Measurements from ENCODE around the gene PTGES. TPM values are rescaled to one million over a fixed set of nuclear protein-coding genes. Genes with fewer than 3 reads are reported as not detected.
A peak's percentile ranks its signal among the peaks of the same experiment; 100 is the strongest.
"Not testable (repeated sequence)": the region's sequence is repeated elsewhere in the genome, so short reads cannot be mapped to it uniquely, and the experiment has no call there.

The PTGES gene
- total and polyA plus RNA-seq, 5 donors from 2014 or later = 0.17 TPM; not detected in 4

DNA sequence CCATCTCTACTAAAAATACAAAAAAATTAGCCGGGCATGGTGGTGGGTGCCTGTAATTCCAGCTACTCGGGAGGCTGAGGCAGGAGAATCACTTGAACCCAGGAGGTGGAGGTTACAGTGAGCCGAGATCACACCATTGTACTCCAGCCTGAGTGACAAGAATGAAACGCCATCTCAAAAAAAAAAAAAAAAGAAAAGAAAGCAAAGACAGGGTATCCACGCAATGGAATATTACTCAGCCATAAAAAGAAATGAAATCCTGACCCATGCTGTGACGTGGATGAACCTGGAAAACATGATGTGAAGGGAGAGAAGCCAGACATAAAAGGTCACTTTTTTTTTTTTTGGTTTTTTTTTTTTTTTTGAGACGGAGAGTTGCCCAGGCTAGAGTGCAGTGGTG is 7.9 kb upstream of the PTGES start:
- not testable (repeated sequence) for H3K4me3 ChIP-seq (ENCODE audit: low read depth, low read length); ATAC-seq (ENCODE audit: low read depth in 2 of 2); H3K27ac ChIP-seq (ENCODE audit: insufficient read depth, low read length, poor library complexity, severe bottlenecking); H3K9me3 ChIP-seq (ENCODE audit: control insufficient read depth in 2 of 2, low read length in 2 of 2); H3K4me3 Mint-ChIP-seq; H3K27me3 ChIP-seq (ENCODE audit: control insufficient read depth, insufficient read depth, low read length); H3K36me3 Mint-ChIP-seq; H3K4me1 ChIP-seq (ENCODE audit: control insufficient read depth, insufficient read depth, low read length, poor library complexity, severe bottlenecking); H3K9me3 Mint-ChIP-seq; H3K27ac Mint-ChIP-seq; H3K36me3 ChIP-seq (ENCODE audit: control insufficient read depth, insufficient read depth, low read length); DNase-seq
- peaks cover 0 to 14% (median 4%) of the 10 kb centered on the region in 4 donors for H3K4me1 Mint-ChIP-seq
- H3K27me3 Mint-ChIP-seq = peaks cover 18% of the 10 kb centered on the region

DNA sequence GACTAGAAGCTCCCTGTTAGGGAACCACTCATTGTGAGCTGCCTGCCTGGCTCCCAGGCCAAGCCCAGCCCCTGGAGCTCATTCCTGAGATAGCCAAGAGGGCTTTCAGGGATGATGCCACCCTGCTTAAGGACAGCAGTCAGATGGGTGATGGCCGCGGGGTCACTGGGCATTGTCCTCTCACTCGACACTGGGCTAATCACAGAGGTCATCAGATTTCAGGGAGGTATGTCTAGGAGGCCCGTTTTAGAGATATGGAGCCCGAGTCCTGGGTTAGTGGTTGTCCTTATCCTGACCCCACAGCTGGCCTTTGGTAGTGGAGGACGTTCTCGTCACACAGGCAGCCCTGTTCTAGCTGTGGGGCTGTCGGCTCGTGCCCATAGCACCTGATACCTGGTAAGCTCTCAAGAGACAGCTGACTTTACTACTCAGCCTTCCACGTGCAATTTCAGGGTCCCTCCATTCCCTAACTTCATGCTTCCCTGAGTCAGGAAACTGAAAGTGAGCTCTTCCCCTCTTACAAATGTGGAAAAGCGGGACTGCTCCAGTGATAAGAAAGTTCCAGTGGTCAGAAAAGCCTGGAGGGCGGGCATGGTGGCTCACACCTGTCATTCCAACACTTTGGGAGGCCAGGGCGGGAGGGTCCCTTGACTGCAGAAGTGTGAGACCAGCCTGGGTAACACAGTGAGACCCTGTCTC is 7.1 kb upstream of the PTGES start:
- no peaks in the 10 kb centered on the region for H3K36me3 Mint-ChIP-seq
- no peaks in the 10 kb centered on the region for H3K9me3 ChIP-seq (ENCODE audit: control insufficient read depth in 2 of 2, low read length in 2 of 2)
- peaks cover 0 to 2% (median 0%) of the 10 kb centered on the region in 7 donors for H3K9me3 Mint-ChIP-seq
- peak overlapping the region in 1 of 3 donors; percentile 52 for H3K27ac Mint-ChIP-seq
- no peak overlapping the region for H3K4me3 ChIP-seq (ENCODE audit: low read depth, low read length)
- no peaks in the 10 kb centered on the region for H3K27me3 ChIP-seq (ENCODE audit: control insufficient read depth, insufficient read depth, low read length)
- peaks cover 0 to 14% (median 4%) of the 10 kb centered on the region in 4 donors for H3K4me1 Mint-ChIP-seq
- no peaks in the 10 kb centered on the region for H3K36me3 ChIP-seq (ENCODE audit: control insufficient read depth, insufficient read depth, low read length)
- H3K27ac ChIP-seq (ENCODE audit: insufficient read depth, low read length, poor library complexity, severe bottlenecking) = no peak overlapping the region
- no peak for DNase-seq
- no peak overlapping the region for H3K4me3 Mint-ChIP-seq
- peaks cover 11% of the 10 kb centered on the region for H3K27me3 Mint-ChIP-seq
- H3K4me1 ChIP-seq (ENCODE audit: control insufficient read depth, insufficient read depth, low read length, poor library complexity, severe bottlenecking) = peaks cover 3% of the 10 kb centered on the region
- ATAC-seq (ENCODE audit: low read depth in 2 of 2) = no peak

GRCh38 chr9:129759319-129759718 is 6.5 kb upstream of the PTGES start:
- peaks cover 0 to 2% (median 0%) of the 10 kb centered on the region in 7 donors for H3K9me3 Mint-ChIP-seq
- no peak overlapping the region for H3K4me3 ChIP-seq (ENCODE audit: low read depth, low read length)
- H3K36me3 Mint-ChIP-seq = no peaks in the 10 kb centered on the region
- H3K9me3 ChIP-seq (ENCODE audit: control insufficient read depth in 2 of 2, low read length in 2 of 2) = no peaks in the 10 kb centered on the region
- no peak overlapping the region for H3K27ac ChIP-seq (ENCODE audit: insufficient read depth, low read length, poor library complexity, severe bottlenecking)
- H3K4me1 ChIP-seq (ENCODE audit: control insufficient read depth, insufficient read depth, low read length, poor library complexity, severe bottlenecking) = peaks cover 3% of the 10 kb centered on the region
- no peak overlapping the region for H3K27ac Mint-ChIP-seq
- DNase-seq (no peak), ATAC-seq (ENCODE audit: low read depth in 2 of 2) (no peak)
- no peak overlapping the region for H3K4me3 Mint-ChIP-seq
- no peaks in the 10 kb centered on the region for H3K27me3 ChIP-seq (ENCODE audit: control insufficient read depth, insufficient read depth, low read length)
- no peaks in the 10 kb centered on the region for H3K36me3 ChIP-seq (ENCODE audit: control insufficient read depth, insufficient read depth, low read length)
- peaks cover 11% of the 10 kb centered on the region for H3K27me3 Mint-ChIP-seq
- H3K4me1 Mint-ChIP-seq = peaks cover 0 to 14% (median 4%) of the 10 kb centered on the region in 4 donors

DNA sequence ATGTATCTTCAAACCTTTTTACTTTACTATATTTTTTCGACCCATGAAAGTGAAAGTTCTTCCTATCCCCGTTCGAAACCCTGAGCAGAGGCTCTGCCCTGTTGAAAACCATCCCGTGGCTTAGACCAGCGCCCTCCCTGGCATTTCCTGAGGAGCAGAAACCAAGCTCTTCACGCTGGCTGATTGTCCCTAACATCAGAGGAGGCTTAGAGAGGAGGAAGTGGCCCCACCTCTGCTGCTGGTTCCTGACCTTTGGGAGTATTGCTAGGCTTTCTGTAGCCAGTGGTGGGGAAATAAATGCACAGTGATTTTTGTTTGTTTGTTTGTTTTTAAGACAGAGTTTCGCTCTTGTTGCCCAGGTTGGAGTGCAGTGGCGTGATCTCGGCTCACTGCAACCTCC is 4.2 kb upstream of the PTGES start:
- peaks cover 0 to 23% (median 10%) of the 10 kb centered on the region in 4 donors for H3K4me1 Mint-ChIP-seq
- no peaks in the 10 kb centered on the region for H3K36me3 Mint-ChIP-seq
- H3K9me3 Mint-ChIP-seq = no peaks in the 10 kb centered on the region
- Histone ChIP-seq H3K9me3 (ENCODE audit: control insufficient read depth in 2 of 2, low read length in 2 of 2) (no peaks in the 10 kb centered on the region), H3K36me3 (ENCODE audit: control insufficient read depth, insufficient read depth, low read length) (no peaks in the 10 kb centered on the region), H3K27ac (ENCODE audit: insufficient read depth, low read length, poor library complexity, severe bottlenecking) (no peak overlapping the region), H3K27me3 (ENCODE audit: control insufficient read depth, insufficient read depth, low read length) (no peaks in the 10 kb centered on the region), H3K4me1 (ENCODE audit: control insufficient read depth, insufficient read depth, low read length, poor library complexity, severe bottlenecking) (peaks cover 11% of the 10 kb centered on the region), H3K4me3 (ENCODE audit: low read depth, low read length) (no peak overlapping the region)
- H3K4me3 Mint-ChIP-seq = peak overlapping the region in 1 of 4 donors; percentile 52
- DNase-seq (no peak), ATAC-seq (ENCODE audit: low read depth in 2 of 2) (no peak)
- no peak overlapping the region for H3K27ac Mint-ChIP-seq
- peaks cover 31% of the 10 kb centered on the region for H3K27me3 Mint-ChIP-seq

DNA sequence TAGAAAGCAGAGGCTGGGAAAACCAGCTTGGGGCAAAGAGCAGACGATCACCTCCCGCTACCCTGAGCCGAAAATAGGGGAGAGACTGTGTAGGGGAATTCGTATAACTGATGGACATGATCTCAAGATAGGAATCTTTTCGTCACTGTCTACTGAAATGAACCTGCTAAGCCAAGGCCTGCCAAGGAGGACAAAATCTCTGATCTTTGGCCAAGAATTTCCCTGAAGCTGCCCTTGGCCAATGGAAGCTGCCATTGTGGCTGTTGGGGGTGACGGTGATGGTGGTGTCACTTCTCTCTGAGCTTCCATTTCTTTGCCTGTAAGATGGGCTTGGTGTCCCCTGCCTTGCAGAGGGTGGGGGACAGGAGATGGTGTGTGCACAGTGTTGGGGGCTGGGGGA is 3.3 kb upstream of the PTGES start:
- no peak for ATAC-seq (ENCODE audit: low read depth in 2 of 2)
- no peaks in the 10 kb centered on the region for H3K27me3 ChIP-seq (ENCODE audit: control insufficient read depth, insufficient read depth, low read length)
- H3K27me3 Mint-ChIP-seq = peaks cover 35% of the 10 kb centered on the region
- no peaks in the 10 kb centered on the region for H3K9me3 Mint-ChIP-seq
- H3K36me3 ChIP-seq (ENCODE audit: control insufficient read depth, insufficient read depth, low read length) = no peaks in the 10 kb centered on the region
- DNase-seq = no peak
- no peaks in the 10 kb centered on the region for H3K9me3 ChIP-seq (ENCODE audit: control insufficient read depth in 2 of 2, low read length in 2 of 2)
- no peak overlapping the region for H3K27ac ChIP-seq (ENCODE audit: insufficient read depth, low read length, poor library complexity, severe bottlenecking)
- H3K36me3 Mint-ChIP-seq = no peaks in the 10 kb centered on the region
- H3K4me3 ChIP-seq (ENCODE audit: low read depth, low read length) = no peak overlapping the region
- H3K4me3 Mint-ChIP-seq = no peak overlapping the region
- peaks cover 0 to 23% (median 10%) of the 10 kb centered on the region in 4 donors for H3K4me1 Mint-ChIP-seq
- H3K4me1 ChIP-seq (ENCODE audit: control insufficient read depth, insufficient read depth, low read length, poor library complexity, severe bottlenecking) = peaks cover 11% of the 10 kb centered on the region
- no peak overlapping the region for H3K27ac Mint-ChIP-seq

- Mint-ChIP-seq H3K4me1 (peaks cover 0 to 23% (median 10%) of the 10 kb centered on the region in 4 donors), H3K36me3 (no peaks in the 10 kb centered on the region), H3K9me3 (no peaks in the 10 kb centered on the region), H3K27me3 (peaks cover 35% of the 10 kb centered on the region), H3K4me3 (no peak overlapping the region), H3K27ac (no peak overlapping the region)
- no peaks in the 10 kb centered on the region for H3K27me3 ChIP-seq (ENCODE audit: control insufficient read depth, insufficient read depth, low read length)
- no peak overlapping the region for H3K4me3 ChIP-seq (ENCODE audit: low read depth, low read length)
- ATAC-seq (ENCODE audit: low read depth in 2 of 2) = no peak
- H3K4me1 ChIP-seq (ENCODE audit: control insufficient read depth, insufficient read depth, low read length, poor library complexity, severe bottlenecking) = peaks cover 11% of the 10 kb centered on the region
- no peak for DNase-seq
- no peaks in the 10 kb centered on the region for H3K36me3 ChIP-seq (ENCODE audit: control insufficient read depth, insufficient read depth, low read length)
- no peaks in the 10 kb centered on the region for H3K9me3 ChIP-seq (ENCODE audit: control insufficient read depth in 2 of 2, low read length in 2 of 2)
- no peak overlapping the region for H3K27ac ChIP-seq (ENCODE audit: insufficient read depth, low read length, poor library complexity, severe bottlenecking)
Observed at GRCh38 chr9:129755151-129755550, 2.3 kb upstream of the PTGES start.

- H3K4me1 Mint-ChIP-seq = peaks cover 0 to 16% (median 9%) of the 10 kb centered on the region in 4 donors
- no peaks in the 10 kb centered on the region for H3K9me3 Mint-ChIP-seq
- peak overlapping the region in 1 of 3 donors; percentile 32 for H3K27ac Mint-ChIP-seq
- ATAC-seq (ENCODE audit: low read depth in 2 of 2) (no peak), DNase-seq (no peak)
- Histone ChIP-seq H3K27me3 (ENCODE audit: control insufficient read depth, insufficient read depth, low read length) (no peaks in the 10 kb centered on the region), H3K27ac (ENCODE audit: insufficient read depth, low read length, poor library complexity, severe bottlenecking) (no peak overlapping the region), H3K4me3 (ENCODE audit: low read depth, low read length) (no peak overlapping the region), H3K9me3 (ENCODE audit: control insufficient read depth in 2 of 2, low read length in 2 of 2) (no peaks in the 10 kb centered on the region), H3K4me1 (ENCODE audit: control insufficient read depth, insufficient read depth, low read length, poor library complexity, severe bottlenecking) (peaks cover 11% of the 10 kb centered on the region), H3K36me3 (ENCODE audit: control insufficient read depth, insufficient read depth, low read length) (no peaks in the 10 kb centered on the region)
- H3K36me3 Mint-ChIP-seq = no peaks in the 10 kb centered on the region
- H3K4me3 Mint-ChIP-seq = no peak overlapping the region
- peaks cover 31% of the 10 kb centered on the region for H3K27me3 Mint-ChIP-seq
Observed at GRCh38 chr9:129751841-129752801, 721 bp downstream of the PTGES start.
